ENCODE data around the gene NUP188.

The NUP188 gene

GRCh38 chr9:128920381-128921058, 27.0 kb upstream of the NUP188 start, which contains the start of gene PHYHD1:
PHYHD1 (plus strand) TSS chr9:128920982; CDS start chr9:128922324, 1,342 bp downstream.
- POLR2A ChIA-PET: no interaction called here
- no peak for DNase-seq (ENCODE audit: extremely low spot score)
- TF ChIP-seq, protein P1, sequence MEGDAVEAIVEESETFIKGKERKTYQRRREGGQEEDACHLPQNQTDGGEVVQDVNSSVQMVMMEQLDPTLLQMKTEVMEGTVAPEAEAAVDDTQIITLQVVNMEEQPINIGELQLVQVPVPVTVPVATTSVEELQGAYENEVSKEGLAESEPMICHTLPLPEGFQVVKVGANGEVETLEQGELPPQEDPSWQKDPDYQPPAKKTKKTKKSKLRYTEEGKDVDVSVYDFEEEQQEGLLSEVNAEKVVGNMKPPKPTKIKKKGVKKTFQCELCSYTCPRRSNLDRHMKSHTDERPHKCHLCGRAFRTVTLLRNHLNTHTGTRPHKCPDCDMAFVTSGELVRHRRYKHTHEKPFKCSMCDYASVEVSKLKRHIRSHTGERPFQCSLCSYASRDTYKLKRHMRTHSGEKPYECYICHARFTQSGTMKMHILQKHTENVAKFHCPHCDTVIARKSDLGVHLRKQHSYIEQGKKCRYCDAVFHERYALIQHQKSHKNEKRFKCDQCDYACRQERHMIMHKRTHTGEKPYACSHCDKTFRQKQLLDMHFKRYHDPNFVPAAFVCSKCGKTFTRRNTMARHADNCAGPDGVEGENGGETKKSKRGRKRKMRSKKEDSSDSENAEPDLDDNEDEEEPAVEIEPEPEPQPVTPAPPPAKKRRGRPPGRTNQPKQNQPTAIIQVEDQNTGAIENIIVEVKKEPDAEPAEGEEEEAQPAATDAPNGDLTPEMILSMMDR (IDR thresholded peaks at IDR 0.05; ENCODE audit: control extremely low read depth, extremely low read depth, low read depth, missing control alignments): no peak
- CTCF ChIA-PET: interaction anchor here (1.1 to 3.1 kb wide), 2 partner anchors 7 to 102 kb away, joined by 3 to 24 read pairs; partner anchors contain the start of gene ENDOG

- TF ChIP-seq, protein P1 (IDR thresholded peaks at IDR 0.05; ENCODE audit: control extremely low read depth, extremely low read depth, low read depth, missing control alignments): no peak
- peak; percentile 58 for DNase-seq (ENCODE audit: extremely low spot score)
- ChIA-PET CTCF (interaction anchor here (1.0 to 2.0 kb wide), 3 partner anchors 58 to 104 kb away, joined by 3 to 12 read pairs (median 3); partner anchors contain the start of gene ENDOG), POLR2A (no interaction called here)
These were observed 25.4 kb upstream of the NUP188 start for GRCh38 chr9:128921881-128922763.

GRCh38 chr9:128923493-128923883, 24.0 kb upstream of the NUP188 start:
- no peak for DNase-seq (ENCODE audit: extremely low spot score)
- CTCF ChIA-PET: interaction anchor here (1.4 to 2.0 kb wide), 3 partner anchors 14 to 485 kb away, joined by 3 to 12 read pairs (median 3); no protein-coding TSS in a partner anchor
- TF ChIP-seq, protein P1 (IDR thresholded peaks at IDR 0.05; ENCODE audit: control extremely low read depth, extremely low read depth, low read depth, missing control alignments): no peak
- POLR2A ChIA-PET: no interaction called here

DNA sequence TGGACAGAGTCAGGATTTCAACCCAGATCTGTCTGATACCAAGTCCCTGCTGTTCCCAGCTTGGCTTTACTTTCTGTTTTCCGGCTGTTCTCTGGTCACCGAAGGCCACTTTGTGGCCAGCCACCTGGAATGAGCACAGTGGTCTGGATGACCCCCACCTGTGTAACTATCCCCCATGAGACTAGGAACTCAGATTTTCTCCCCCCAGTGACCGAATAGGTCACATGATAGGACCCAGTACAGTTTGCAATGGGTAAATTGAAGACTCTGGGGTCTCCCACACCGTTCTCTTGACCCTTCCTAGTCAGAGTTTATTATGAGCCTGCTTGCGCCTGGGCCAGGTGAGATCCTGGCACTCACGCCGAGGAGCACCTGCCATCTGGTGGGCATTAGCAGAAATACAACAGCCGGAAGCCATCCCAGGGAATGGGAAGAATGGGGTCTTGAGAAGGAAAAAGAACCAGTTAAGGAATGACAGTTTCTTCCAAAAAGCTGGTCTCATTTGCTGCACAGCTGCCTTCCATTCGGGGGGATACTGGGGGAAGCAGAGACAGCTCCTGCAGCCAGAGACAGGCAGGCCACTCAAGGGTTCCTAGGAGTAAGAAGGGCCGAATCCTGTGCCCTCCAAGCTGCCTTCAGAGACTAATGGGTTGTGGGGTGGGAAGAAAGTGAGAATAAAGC, 19.6 kb upstream of the NUP188 start:
- TF ChIP-seq, protein P1 (IDR thresholded peaks at IDR 0.05; ENCODE audit: control extremely low read depth, extremely low read depth, low read depth, missing control alignments): peak; percentile 93
- ChIA-PET POLR2A (no interaction called here), CTCF (interaction anchor here (0.6 to 5.2 kb wide), 49 partner anchors 8 to 633 kb away, joined by 3 to 67 read pairs (median 4); partner anchors contain the start of genes DOLK, DOLPP1, ENDOG and NUP188)
- DNase-seq (ENCODE audit: extremely low spot score): peak; percentile 79

DNA sequence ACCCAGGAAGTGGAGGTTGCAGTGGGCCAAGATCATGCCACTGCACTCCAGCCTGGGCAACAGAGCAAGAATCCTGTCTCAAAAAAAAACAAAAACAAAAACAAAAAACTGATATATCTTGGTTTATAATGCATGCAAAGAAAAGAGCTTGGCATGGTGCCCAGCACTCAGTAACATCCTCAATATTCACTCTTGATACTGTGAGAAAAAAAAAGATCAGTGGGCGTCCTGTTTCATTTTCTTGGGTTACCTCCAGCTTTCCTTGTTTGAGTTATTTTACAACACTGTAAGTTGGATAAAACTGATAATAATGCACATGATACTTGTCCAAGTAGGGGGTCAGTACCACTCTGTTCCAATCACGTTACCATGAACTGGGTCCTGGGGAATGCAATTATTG, 18.9 kb upstream of the NUP188 start:
- TF ChIP-seq, protein P1 (IDR thresholded peaks at IDR 0.05; ENCODE audit: control extremely low read depth, extremely low read depth, low read depth, missing control alignments): no peak
- DNase-seq (ENCODE audit: extremely low spot score): no peak

DNA sequence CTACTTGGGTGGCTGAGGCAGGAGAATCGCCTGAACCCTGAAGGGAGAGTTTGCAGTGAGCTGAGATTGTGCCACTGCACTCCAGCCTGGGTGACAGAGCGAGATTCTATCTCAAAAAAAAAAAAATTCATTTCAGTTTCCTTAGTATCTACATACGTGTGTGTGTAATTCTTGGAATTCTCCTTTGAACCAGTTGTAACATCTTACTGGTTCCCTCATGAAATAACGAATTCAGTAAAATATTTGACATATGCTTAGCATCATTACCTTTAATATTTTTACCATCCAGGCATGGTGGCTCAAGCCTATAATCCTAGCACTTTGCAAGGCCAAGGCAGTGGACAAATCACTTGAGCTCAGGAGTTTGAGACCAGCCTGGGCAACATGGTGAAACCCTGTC, 17.9 kb upstream of the NUP188 start:
- CTCF ChIA-PET: interaction anchor here (1.0 to 5.2 kb wide), 14 partner anchors 8 to 245 kb away, joined by 3 to 67 read pairs (median 6); partner anchors contain the start of genes DOLK, ENDOG, NUP188 and PHYHD1
- no peak for DNase-seq (ENCODE audit: extremely low spot score)
- POLR2A ChIA-PET: no interaction called here
- TF ChIP-seq, protein P1 (IDR thresholded peaks at IDR 0.05; ENCODE audit: control extremely low read depth, extremely low read depth, low read depth, missing control alignments): no peak

More for the DNA sequence above, 18.9 kb upstream of the NUP188 start:
- POLR2A ChIA-PET: no interaction called here
- CTCF ChIA-PET: interaction anchor here (0.7 to 5.2 kb wide), 48 partner anchors 9 to 633 kb away, joined by 3 to 67 read pairs (median 4); partner anchors contain the start of genes DOLK, DOLPP1, ENDOG and NUP188

All from GM10248 (cell line).